ENCODE measurements around the gene WWTR1. TPM values are rescaled to one million over a fixed set of nuclear protein-coding genes. Genes with fewer than 3 reads are reported as not detected.

WWTR1 gene
- total and polyA plus RNA-seq, 2 donors from 2014 or later: 23.3 to 117 TPM

- TF ChIP-seq CTCF (IDR thresholded peaks at IDR 0.05; ENCODE audit: borderline replicate concordance, extremely low read depth, insufficient read depth): no peak
- Histone ChIP-seq H3K27ac (ENCODE audit: low read depth in 2 of 2, low read length in 2 of 2) (no peak overlapping the region), H3K27me3 (ENCODE audit: control insufficient read depth, insufficient read depth, low read length) (no peaks in the 10 kb centered on the region), H3K9ac (ENCODE audit: low read length in 3 of 3) (no peak overlapping the region), H3K4me1 (ENCODE audit: control insufficient read depth in 2 of 3, insufficient read depth in 2 of 3, low read depth in 1 of 3, low read length in 3 of 3) (peaks cover 0 to 14% (median 11%) of the 10 kb centered on the region in 3 donors), H3K4me3 (ENCODE audit: low read length in 3 of 3) (no peak overlapping the region), H3K9me3 (ENCODE audit: control insufficient read depth in 2 of 3, insufficient read depth in 1 of 3, low read length in 3 of 3) (no peaks in the 10 kb centered on the region), H3K36me3 (ENCODE audit: control insufficient read depth in 2 of 3, insufficient read depth in 3 of 3, low read length in 3 of 3) (no peaks in the 10 kb centered on the region)
- FAIRE-seq (no peak), DNase-seq (no peak)
- intact Hi-C loops (cut with DNase I): no loop called here
These were observed 27.0 kb downstream of the WWTR1 start for GRCh38 chr3:149630806-149631205.

GRCh38 chr3:149628957-149629670 lies 28.7 kb downstream of the WWTR1 start:
- TF ChIP-seq CTCF (IDR thresholded peaks at IDR 0.05; ENCODE audit: borderline replicate concordance, extremely low read depth, insufficient read depth): no peak
- Histone ChIP-seq H3K9me3 (ENCODE audit: control insufficient read depth in 2 of 3, insufficient read depth in 1 of 3, low read length in 3 of 3) (no peaks in the 10 kb centered on the region), H3K9ac (ENCODE audit: low read length in 3 of 3) (no peak overlapping the region), H3K4me3 (ENCODE audit: low read length in 3 of 3) (no peak overlapping the region), H3K27me3 (ENCODE audit: control insufficient read depth, insufficient read depth, low read length) (no peaks in the 10 kb centered on the region), H3K4me1 (ENCODE audit: control insufficient read depth in 2 of 3, insufficient read depth in 2 of 3, low read depth in 1 of 3, low read length in 3 of 3) (peaks cover 0 to 7% (median 7%) of the 10 kb centered on the region in 3 donors), H3K27ac (ENCODE audit: low read depth in 2 of 2, low read length in 2 of 2) (no peak overlapping the region), H3K36me3 (ENCODE audit: control insufficient read depth in 2 of 3, insufficient read depth in 3 of 3, low read length in 3 of 3) (no peaks in the 10 kb centered on the region)
- FAIRE-seq (no peak), DNase-seq (no peak)
- intact Hi-C loops (cut with DNase I): no loop called here

GRCh38 chr3:149626671-149627070 lies 31.2 kb downstream of the WWTR1 start:
- intact Hi-C loops (cut with DNase I): no loop called here
- TF ChIP-seq CTCF (IDR thresholded peaks at IDR 0.05; ENCODE audit: borderline replicate concordance, extremely low read depth, insufficient read depth): no peak
- Histone ChIP-seq H3K9me3 (ENCODE audit: control insufficient read depth in 2 of 3, insufficient read depth in 1 of 3, low read length in 3 of 3) (no peaks in the 10 kb centered on the region), H3K4me1 (ENCODE audit: control insufficient read depth in 2 of 3, insufficient read depth in 2 of 3, low read depth in 1 of 3, low read length in 3 of 3) (peaks cover 0 to 7% (median 5%) of the 10 kb centered on the region in 3 donors), H3K9ac (ENCODE audit: low read length in 3 of 3) (no peak overlapping the region), H3K4me3 (ENCODE audit: low read length in 3 of 3) (no peak overlapping the region), H3K27me3 (ENCODE audit: control insufficient read depth, insufficient read depth, low read length) (no peaks in the 10 kb centered on the region), H3K36me3 (ENCODE audit: control insufficient read depth in 2 of 3, insufficient read depth in 3 of 3, low read length in 3 of 3) (no peaks in the 10 kb centered on the region), H3K27ac (ENCODE audit: low read depth in 2 of 2, low read length in 2 of 2) (no peak overlapping the region)
- DNase-seq: no peak
- no peak for FAIRE-seq
